A172 (cell line): ENCODE measurements around the gene LOXL1. TPM values are rescaled to one million over a fixed set of nuclear protein-coding genes. Genes with fewer than 3 reads are reported as not detected.
"Not testable (repeated sequence)": the region's sequence is repeated elsewhere in the genome, so short reads cannot be mapped to it uniquely, and the experiment has no call there.

ENCODE experiments used
- DNase-seq: peaks from one replicate; pipeline ENCODE4 v3.0.0-alpha.2; 2015; ENCODE audit warnings: low spot score
- total RNA-seq: library from RNA; depleted of rRNA; stranded (reverse); fragments of >200 nt; shearing (Covaris generic); gene quantifications from 2 replicates; pipeline ENCODE4 v1.2.3, GENCODE V29; 2014

LOXL1 gene
- total RNA-seq, 1 experiment from 2014 or later = 91.0 TPM

DNA sequence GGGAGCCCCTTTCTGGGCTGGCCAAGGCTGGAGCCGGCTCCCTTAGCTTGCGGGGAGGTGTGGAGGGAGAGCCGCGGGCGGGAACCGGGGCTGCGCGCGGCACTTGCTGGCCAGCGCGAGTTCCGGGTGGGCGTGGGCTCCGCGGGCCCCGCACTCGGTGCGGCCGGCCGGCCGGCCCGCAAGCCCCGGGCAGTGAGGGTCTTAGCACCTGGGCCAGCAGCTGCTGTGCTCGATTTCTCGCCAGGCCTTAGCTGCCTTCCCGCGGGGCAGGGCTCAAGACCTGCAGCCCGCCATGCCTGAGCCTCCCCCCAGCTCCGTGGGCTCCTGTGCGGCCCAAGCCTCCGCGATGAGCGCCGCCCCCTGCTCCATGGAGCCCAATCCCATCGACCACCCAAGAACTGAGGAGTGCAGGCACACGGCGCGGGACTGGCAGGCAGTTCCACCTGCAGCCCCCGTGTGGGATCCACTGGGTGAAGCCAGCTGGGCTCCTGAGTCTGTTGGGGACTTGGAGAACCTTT lies 47.5 kb downstream of the LOXL1 start:
- not testable (repeated sequence) for DNase-seq

DNA sequence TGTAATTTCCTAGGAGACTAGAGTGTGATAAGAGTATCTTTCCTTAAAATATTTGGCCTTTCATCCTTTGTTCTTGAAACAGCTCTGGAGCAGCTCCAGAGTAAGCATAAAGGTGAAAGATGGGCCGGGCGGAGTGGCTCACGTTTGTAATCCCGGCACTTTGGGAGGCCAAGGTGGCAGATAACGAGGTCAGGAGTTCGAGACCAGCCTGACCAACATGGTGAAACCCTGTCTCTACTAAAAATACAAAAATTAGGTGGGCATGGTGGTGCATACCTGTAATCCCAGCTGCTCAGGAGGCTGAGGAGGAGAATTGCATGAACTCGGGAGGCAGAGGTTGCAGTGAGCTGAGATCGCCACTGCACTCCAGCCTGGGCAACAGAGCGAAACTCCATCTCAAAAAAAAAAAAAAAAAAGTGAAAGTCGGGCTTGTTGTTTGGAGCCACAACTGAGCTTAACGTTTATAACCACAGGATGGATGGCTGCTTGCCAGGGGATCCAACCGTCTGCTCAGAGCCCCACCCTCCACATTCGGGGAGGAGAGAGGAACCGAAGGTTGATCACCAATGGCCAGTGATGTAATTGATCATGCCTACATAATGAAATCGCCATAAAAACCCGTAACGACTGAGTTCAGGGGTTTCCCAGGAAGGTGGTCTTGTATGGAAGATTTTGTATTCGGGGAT lies 49.3 kb downstream of the LOXL1 start:
- not testable (repeated sequence) for DNase-seq

DNA sequence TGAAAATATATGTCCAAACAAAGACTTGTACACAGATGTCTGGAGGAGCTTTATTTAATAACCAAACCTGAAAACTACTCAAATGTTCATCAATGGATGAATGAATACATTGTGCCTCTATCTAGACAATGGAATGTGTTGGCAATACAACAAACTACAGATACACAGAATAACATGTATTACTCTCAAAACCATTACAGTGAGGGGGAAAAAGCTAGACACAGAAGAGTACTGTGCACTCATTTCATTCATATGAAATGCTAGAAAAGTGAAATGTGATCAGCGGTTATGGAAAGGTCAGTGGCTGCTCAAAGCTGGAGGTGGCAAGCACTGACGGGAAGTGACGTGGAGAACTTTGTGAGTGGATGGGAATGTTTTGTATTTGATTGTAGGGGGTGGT lies 52.6 kb downstream of the LOXL1 start:
- DNase-seq = no peak

DNA sequence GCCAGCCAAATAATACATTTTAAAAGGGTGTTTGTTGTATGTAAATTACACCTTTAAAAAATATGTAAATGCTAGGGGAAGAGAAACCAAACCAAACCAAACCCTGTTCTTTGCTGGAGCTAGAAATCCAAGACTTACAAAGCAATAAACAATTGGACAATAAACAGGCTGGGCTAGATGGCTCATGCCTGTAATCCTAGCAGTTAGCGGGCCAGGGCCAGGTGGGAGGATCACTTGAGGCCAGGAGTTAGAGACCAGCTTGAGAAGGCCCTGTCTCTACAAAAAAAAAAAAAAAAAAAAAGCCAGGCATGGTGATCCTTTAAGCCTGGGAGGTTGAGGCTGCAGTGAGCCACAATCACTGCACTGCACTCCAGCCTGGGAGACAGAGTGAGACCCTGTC lies 53.4 kb downstream of the LOXL1 start:
- DNase-seq = no peak

DNA sequence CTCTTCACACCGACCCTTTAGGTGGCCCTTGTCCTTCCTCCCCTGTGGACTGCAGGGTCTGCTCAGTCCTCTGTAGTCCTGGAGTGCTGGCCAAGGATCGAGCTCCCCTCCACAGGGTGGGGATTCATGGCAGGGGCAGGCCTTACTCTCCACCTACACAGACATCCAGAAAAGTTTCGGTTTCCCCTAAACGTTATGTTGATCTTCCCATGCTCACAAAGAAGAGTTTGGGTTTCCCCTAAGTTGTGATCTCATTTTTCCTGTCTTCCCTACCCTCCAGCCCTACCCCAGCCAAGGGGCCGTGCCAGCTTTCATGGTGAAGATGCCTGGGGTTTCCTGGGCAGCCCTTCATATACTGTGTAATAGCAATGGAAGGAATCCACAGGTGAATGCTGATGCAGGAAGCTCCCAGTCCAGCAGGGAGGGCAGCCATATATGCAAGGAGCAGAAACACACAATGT lies 55.5 kb downstream of the LOXL1 start:
- DNase-seq = peak; percentile 62

DNA sequence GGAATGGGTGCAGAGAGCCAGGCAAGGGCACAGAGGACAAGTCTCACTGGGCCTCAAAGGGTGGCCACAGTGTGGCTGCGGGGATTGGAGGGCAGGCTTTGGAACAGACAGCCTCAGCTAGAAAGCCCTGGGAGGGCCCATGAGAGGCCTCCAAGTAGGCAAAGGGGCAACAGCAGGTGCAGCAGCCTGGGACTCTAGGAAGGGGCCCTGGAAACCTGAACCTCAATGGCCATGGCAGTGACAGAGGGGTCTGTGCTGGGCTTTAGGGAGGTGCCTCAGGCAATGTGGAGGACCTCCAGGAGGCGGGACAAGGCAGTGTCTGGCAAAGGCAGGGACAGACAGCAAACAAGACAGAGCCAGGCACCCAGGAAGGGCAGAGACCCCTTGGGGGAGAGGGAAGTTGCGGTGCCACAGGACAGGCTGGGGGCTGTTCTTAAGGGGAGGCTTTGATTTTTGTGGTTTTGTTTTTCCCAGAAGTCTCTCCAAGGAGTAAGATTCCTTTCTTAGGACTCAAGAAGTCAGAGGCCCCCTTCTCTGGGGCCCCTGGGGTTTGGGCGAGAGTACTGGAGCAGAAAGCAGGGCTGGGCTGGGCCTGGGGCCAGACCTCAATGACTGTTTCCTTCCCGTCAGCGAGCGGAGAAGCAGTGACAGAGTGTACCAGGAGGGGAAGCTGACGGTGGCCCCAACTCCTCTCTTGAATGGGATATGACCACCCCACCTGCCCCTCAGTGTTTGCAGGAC lies 56.1 kb downstream of the LOXL1 start:
- DNase-seq = peak; percentile 94

DNA sequence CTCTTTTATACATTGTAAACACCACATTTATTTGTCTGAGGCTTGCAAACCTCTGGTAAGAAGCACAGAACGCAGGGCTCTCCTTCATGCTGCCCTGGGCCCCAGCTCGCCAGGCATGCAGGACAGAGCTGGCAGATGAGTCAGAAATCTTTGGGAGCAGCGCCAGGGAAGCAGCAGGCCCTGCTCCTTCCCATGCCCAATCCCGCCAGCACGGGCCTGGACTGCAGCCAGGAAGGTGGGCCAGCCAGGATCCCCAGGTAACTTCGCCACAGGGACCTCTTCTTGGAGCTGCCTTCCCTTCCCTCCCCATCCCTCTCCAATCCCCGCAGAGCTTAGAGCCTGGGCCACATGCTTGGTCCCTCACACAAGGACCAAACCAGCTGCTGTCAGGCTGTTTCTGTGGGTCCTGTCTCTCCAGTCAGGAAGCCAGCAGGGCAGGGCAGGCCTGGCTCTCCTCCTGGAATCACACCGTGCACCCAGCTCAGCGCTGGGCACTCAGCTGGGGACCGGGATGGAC lies 57.0 kb downstream of the LOXL1 start:
- DNase-seq = peak; percentile 89

DNA sequence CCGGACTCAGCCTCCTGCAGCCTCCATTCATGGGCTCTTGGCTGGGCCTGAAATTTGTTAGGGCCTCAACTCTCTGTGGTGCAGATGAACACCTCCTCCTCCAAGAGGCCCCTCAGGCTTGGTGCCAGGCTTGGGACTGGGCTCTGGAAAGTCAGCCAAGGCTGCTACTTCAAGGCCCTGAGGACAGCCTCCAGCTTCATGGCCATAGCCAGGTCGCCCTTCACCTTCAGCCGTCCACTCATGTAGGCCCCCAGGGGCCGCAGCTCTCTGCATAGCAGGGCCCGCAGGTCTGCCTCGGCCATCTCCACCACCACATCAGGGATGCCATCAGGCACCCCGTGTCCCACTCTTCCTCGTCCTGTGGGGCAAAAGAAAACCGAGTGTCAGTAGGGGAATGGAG lies 57.5 kb downstream of the LOXL1 start:
- DNase-seq = no peak

DNA sequence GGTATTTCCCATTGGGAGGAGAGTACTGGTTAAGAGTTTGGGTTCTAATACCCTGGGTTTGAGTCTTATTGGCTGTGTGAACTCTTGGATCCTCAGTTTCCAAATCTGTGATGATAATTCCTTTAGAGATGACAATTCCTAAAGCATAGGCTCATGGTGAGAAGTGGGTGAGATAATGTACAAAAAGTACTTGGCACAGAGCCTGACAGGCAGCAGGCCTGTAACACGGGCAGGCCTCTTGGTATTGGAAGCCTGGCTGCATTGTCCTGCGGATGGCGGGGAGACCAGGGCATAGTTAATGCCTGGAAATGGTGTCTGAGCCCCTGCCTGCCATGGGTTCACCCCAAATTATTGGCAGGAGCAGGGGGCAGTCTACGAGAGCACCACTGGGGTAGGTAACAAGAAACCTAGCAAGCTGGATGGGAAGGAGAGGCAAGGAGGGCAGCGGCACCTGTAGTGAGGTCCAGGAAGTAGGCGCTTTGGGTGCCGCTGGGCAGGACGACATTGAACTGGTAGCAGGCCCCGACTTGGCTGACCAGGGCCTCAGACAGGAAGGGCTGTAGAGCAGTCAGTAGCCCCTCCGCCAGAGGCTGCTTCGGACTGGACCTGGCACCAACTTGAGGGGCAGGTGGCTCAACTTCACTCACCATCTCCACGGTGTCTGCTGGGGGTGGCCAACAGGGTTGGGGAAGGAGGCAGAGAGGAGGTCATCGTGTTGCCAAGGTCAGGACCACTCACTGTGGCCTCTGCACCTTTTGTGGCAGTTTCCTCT lies 58.1 kb downstream of the LOXL1 start:
- DNase-seq = no peak

DNA sequence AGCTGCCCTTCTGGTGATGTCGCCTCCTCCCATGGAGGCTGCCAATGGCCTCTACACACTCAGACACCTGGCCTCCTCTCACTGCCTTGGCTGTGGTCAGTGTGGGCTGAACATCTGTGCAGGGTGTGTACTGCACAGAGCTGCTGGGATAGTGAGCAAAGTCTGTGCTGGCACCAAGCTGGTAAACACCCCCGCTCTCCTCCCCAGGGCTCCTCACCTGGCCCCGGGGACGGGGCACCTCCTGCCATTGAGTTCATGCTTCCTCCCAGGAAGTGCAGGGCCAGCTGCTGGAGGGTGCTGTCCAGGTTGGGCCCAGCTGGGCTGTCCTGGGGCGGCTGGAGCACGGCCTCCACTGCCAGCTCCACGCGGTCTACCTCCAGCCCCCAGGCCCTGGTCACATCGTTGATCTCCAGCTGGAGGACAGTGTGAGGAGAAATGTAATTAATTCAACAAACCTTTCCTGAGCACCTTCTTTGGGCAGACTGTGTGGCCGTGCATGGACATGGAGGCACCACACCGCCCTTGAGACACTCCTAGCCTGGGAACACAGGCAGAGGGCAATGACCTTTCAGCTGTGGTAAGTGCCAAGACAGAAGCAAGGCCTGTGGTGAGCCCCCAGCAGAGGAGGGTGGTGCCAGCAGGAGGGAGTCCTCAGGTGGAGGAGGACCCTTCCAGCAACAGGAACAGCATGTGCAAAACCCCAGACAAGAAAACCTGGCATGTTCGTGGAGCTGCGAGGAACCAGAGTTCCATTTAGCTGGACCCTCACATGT lies 59.0 kb downstream of the LOXL1 start:
- DNase-seq = peak; percentile 74

DNA sequence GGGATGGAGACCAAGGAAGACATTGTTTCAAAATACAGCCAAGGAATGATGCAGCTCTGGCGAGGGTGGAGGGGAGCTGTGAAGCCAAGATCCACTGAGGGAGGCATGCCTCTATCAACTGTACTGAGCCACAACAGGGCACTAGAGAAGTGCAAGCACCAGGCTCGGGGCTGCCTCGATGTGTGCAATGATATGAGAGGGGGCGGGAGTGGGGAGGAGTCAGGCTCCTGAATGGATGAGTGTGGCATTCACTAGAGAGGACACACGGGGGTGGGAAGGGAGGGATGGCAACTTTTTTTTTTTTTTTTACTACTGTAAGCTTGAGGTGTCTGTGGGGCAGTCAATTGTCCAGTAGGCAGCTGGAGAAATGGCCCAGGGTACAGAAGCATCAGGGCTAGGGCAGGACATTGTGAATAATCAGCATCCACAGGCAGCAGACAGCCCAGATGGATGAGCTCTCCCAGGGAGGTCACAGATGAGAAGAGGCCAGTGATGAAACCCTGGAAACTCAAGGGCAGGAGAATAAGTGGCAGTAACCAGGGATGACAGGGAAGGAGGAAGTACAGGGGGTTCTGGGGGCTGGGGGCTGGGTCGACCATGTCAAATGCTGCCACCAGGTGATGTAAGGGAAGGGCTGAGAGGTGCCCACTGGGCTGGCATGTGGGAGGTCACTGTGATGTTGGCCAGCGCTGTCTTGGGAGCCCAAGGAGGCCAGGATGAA lies 60.0 kb downstream of the LOXL1 start:
- DNase-seq = no peak

DNA sequence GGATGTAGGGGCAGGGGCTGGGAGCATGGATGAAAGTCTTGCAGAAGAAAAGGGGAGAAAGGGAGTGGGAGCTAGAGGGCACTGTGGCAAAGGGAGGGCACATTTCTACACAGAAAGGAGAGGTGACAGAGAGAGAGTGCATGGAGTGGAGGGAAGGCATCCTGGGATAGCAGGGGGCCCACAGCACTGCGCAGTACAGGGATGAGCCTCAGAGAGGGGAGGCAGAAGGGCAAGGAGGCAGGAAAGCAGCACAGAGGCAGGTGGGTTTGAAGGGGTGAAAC lies 60.5 kb downstream of the LOXL1 start:
- DNase-seq = no peak

DNA sequence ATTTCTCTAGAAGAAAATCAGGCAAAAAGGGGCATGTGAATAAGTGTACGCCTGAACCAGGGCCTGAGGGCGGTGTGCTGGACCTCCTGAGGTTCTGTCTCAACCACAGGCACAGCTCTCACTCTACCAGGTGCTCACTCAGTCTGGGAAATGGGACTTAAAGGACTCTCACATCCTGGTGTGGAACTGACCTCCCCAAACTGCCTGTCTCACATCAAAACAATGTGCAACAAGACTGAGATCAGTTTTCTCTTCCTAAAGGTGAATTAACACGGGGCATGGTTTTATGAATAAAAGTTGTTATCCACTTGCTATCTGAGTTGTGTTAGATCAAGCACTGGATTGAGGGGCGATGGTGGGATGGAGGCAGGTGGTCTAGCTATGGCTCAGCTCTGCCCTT lies 61.0 kb downstream of the LOXL1 start:
- DNase-seq = no peak

DNA sequence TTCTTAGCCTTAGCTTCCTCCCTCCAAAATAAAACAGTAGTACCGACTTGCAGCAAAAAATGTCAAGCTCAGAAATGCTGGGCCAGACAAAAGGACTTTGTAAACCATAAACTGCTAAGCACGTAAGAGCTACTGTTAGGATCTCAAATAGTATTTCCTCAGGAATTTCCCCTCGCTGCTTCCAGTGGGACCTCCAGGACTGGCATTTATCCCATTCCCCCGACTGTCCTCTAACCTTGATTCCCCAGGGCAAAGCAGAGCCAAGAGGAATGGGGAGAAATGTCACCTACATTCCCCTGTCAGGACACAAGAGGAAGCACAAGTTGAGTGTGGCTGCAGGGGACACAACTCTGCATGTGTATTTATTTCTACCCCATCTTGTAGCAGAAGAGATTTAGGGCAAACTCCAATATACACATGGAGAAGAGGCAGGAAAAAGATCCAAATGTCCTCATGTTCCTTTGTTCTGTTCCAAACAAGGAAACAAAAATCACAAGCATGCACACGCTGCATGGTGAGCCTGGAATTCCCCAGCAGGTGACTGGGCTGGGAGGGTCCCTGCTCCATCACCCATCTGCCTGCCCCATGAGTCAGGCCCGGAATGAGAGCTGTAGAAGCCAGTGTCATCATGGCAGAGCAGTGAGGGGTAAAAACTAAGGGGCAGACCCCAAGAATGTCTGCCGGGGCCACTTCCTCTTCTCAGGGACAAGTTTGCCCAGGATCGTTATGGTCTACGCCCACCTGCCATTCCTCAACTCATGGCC lies 61.6 kb downstream of the LOXL1 start:
- peak; percentile 83 for DNase-seq

DNA sequence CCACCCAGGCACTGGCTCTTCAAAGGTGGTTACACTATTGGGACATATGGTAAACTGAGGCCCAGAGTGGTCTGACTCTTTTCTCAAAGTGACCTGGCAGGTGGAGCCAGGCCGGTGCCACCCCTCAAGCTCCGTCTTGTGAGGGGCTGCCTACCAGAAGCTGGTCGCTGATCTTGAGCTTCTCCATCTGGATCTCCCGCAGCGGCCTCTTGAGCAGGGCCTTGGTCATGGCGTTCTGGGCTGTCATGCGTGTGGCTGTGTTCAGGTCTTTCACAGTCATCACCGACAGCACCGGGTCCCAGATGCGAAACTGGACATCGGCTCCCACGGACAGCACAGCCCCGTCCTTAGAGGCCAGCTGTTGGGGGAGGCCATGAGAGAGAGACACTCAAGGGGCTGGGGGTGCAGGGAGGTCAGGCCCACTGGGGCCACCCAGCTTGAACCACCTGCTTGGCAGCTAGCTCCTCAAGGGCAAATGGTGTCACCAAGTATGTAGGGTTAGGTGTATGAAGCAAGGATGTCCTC lies 62.2 kb downstream of the LOXL1 start:
- no peak for DNase-seq

DNA sequence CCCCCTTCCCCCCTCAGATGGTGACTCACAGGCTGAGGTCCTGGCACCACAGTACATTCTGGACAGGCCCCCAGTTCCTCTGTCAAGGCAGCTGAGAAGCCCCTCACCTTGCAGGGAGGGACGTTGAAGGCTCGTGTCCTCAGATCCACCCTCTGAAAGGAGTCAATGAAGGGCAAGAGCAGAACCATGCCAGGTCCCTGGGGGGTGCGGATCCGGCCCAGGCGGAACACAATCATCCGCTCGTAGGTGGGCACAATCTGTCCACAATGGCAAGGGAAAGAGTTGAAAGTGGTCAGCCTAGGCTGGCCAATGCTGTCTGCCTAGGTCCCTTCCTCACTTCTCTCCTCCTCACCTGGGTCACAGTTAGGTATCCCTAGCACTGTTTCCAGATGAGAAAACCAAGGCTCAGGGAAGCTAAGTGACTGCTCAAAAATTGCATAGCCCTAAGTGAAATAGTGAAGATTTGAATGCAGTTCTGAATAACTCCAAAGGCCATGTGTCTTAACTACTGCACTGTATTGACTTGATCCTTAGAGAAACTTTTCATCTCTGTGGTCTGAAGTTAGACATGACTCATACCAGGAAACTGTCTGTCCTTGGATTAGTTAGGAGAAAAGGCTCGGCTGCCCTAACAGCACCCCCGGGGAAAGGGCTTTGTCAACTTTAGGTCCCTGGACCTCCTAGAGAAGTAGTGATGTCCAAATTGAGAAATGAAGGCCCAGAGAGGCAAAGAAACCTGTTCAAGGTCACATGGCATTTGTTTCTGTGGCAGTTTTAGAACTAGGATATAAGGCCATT lies 62.9 kb downstream of the LOXL1 start:
- DNase-seq = peak; percentile 86

DNA sequence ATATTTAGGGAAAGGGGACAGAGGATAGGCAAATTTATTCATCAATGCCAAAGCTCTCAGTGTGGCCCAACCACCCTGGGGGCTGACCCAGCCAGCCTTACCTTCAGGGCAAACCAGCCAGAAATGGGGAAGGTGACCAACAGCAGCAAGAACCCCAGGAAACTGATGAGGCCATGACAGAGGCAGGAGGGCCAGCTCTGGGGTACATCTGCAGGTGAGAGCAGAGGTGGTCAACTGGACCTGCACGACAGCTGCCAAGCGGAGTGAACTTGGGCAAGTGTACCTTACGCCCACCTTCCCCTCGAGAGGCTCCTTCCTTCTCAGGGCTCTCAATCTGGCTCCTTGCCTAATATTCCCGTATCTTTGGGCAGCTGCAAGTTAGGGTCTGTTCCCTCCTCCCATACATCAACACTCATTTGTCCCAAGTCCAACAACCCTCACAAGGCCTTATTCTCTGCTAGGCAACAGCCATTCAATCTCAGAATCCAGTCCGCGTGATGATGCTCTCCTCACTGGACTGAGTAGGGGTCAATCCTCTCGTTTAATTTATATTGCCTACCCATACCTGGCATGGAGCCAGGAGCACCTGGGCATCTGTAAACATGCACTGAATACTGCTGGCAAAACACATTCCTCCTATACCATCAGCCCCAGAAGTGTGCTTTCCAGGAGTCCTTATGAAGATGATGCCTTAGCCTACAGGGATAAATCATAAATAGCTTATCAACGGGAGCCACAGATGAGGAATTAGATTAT lies 64.2 kb downstream of the LOXL1 start:
- no peak for DNase-seq

DNA sequence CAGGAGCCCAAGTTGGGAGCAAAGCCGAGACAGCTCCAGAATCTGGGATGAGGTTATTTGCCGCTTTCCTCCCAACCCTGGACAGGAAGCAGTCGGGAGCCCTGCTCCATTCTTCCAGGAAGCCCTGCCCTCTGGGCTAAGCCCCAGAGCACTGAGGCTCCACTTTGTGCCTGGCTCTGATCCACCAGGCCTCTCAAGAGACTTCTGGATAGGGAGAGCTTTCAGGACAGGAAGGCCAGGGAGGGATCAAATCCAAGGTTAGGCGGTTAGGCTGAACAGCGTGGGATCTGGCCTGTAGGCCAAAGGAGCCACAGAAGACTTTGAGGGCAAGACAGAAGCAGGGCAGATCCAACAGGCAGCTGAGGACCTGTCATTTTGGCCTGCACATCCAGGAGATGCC lies 65.0 kb downstream of the LOXL1 start:
- DNase-seq = peak; percentile 40
